HepG2 (cell line): ENCODE measurements around the gene HNRNPAB.

Source experiments
- CTCF ChIP-seq: sonication (generic); formaldehyde crosslinking; IDR thresholded peaks from 2 replicates; pipeline ENCODE4 v1.5.0; 2020; ENCODE audit warnings: mild to moderate bottlenecking, missing genetic modification reagents, moderate library complexity
- NR2C2 ChIP-seq: sonication (generic); formaldehyde crosslinking; IDR thresholded peaks from 2 replicates; pipeline ENCODE4 v1.4.0; 2020; ENCODE audit warnings: missing genetic modification reagents, mild to moderate bottlenecking, moderate library complexity, borderline replicate concordance
- SMC3 ChIP-seq: IDR thresholded peaks from 2 replicates; pipeline ENCODE4 v1.6.1; 2011; ENCODE audit warnings: low read length, improper control_type of control experiment
- TAF1 ChIP-seq: sonication (generic); formaldehyde crosslinking; IDR thresholded peaks from 2 replicates; pipeline ENCODE4 v1.4.0; 2020; ENCODE audit warnings: missing genetic modification reagents
- TARDBP ChIP-seq: sonication (generic); formaldehyde crosslinking; IDR thresholded peaks from 2 replicates; pipeline ENCODE4 v1.8.0; 2022; ENCODE audit warnings: mild to moderate bottlenecking, missing genetic modification reagents
- ZBTB43 ChIP-seq: sonication (generic); formaldehyde crosslinking; conservative IDR thresholded peaks from 2 replicates; pipeline ENCODE4 v1.4.0; 2020; ENCODE audit warnings: missing genetic modification reagents
- ZFP36 ChIP-seq: fragments of 150-350 bp; IDR thresholded peaks from 2 replicates; pipeline ENCODE4 v1.6.1; 2018; ENCODE audit warnings: borderline replicate concordance, low read length, low read depth; ENCODE audit not compliant: partially characterized antibody
- ZNF318 ChIP-seq: sonication (generic); formaldehyde crosslinking; IDR thresholded peaks from 2 replicates; pipeline ENCODE4 v1.4.0; 2020; ENCODE audit warnings: mild to moderate bottlenecking, missing genetic modification reagents
- ZNF841 ChIP-seq: sonication (generic); formaldehyde crosslinking; IDR thresholded peaks from 2 replicates; pipeline ENCODE4 v1.8.1; 2023; ENCODE audit warnings: missing genetic modification reagents, borderline replicate concordance
- TF ChIP-seq, protein P1 (sequence below): conservative IDR thresholded peaks from 2 replicates; pipeline ENCODE4 v1.6.1; 2018; ENCODE audit warnings: missing genetic modification reagents

DNA sequence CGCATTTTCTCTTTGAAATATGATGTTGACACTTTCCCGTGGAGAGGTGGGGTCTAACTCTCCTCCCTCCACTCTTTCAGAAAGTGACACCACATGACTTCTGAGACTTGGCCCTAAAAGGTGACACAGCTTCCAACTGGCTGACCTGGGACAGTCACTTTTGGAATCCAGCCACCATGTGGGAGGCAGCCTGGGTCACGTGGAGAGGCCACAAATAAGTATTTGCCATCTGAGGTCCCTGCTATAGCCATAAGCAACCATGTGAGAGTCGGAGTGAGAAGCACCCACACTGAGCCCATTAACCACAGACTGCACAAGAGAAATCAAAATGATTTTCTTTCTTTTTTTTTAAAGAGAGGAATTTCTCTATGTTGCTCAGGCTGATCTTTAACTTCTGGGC is 32.3 kb downstream of the HNRNPAB start:
- no peak for TF ChIP-seq CTCF (CRISPR knock-in tag)
- TF ChIP-seq ZNF318 (CRISPR knock-in tag) = no peak
- no peak for TF ChIP-seq ZNF841 (CRISPR knock-in tag)
- TF ChIP-seq, protein P1, sequence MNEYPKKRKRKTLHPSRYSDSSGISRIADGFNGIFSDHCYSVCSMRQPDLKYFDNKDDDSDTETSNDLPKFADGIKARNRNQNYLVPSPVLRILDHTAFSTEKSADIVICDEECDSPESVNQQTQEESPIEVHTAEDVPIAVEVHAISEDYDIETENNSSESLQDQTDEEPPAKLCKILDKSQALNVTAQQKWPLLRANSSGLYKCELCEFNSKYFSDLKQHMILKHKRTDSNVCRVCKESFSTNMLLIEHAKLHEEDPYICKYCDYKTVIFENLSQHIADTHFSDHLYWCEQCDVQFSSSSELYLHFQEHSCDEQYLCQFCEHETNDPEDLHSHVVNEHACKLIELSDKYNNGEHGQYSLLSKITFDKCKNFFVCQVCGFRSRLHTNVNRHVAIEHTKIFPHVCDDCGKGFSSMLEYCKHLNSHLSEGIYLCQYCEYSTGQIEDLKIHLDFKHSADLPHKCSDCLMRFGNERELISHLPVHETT (CRISPR knock-in tag) = no peak
- no peak for TF ChIP-seq ZBTB43 (CRISPR knock-in tag)
- no peak for TF ChIP-seq ZFP36
- no peak for TF ChIP-seq NR2C2 (CRISPR knock-in tag)
- no peak for TF ChIP-seq TARDBP (CRISPR knock-in tag)
- no peak for TF ChIP-seq TAF1 (CRISPR knock-in tag)
- no peak for TF ChIP-seq SMC3
